Fibroblast of the aortic adventitia (primary cell): Measurements from ENCODE around the gene UXT. TPM values are rescaled to one million over a fixed set of nuclear protein-coding genes. Genes with fewer than 3 reads are reported as not detected.

Experiments used
- DNase-seq: peaks from one replicate; pipeline ENCODE4 v3.0.0-alpha.2; 2010; ENCODE audit warnings: low read depth
- H3K4me3 ChIP-seq: 2 replicates; pipeline ENCODE4 v1.5.1; 2011; ENCODE audit warnings: low read depth, mild to moderate bottlenecking, control low read depth, low read length, moderate library complexity
- CTCF ChIP-seq: IDR thresholded peaks from 2 replicates; pipeline ENCODE4 v1.5.1; 2011; ENCODE audit warnings: mild to moderate bottlenecking, low read length, control low read depth, inconsistent platforms; ENCODE audit not compliant: insufficient read depth
- total RNA-seq: library from RNA; depleted of rRNA; stranded (reverse); fragments of >200 nt; gene quantifications from 2 replicates; pipeline ENCODE4 v1.2.3, GENCODE V29; 2012; ENCODE audit warnings: low replicate concordance

The UXT gene
- total RNA-seq, 1 donor = 151 TPM

GRCh38 chrX:47661539-47661938 is 2.6 kb upstream of the UXT start:
- DNase-seq = no peak
- TF ChIP-seq CTCF = no peak
- no peak overlapping the region for H3K4me3 ChIP-seq

GRCh38 chrX:47659421-47659726 is 394 bp upstream of the UXT start:
- peak overlapping the region; percentile 74 for H3K4me3 ChIP-seq
- DNase-seq = no peak
- no peak for TF ChIP-seq CTCF

- no peak for TF ChIP-seq CTCF
- DNase-seq = no peak
- peak overlapping the region; percentile 74 for H3K4me3 ChIP-seq
These were observed 688 bp downstream of the UXT start for GRCh38 chrX:47658301-47658683.

- H3K4me3 ChIP-seq = peak overlapping the region; percentile 55
- no peak for TF ChIP-seq CTCF
- no peak for DNase-seq
These were observed 7.7 kb downstream of the UXT start for GRCh38 chrX:47651043-47651905.

- DNase-seq = peak; percentile 97
- H3K4me3 ChIP-seq = peak within 1 kb of the TSS; percentile 76
- no peak for TF ChIP-seq CTCF
These were observed 8.6 kb downstream of the UXT start, which contains the start of gene ELK1 for GRCh38 chrX:47650164-47651042. Gene ELK1 (minus strand): TSS chrX:47650563. CDS start chrX:47641441, 9,122 bp downstream.

GRCh38 chrX:47649781-47650163 is 9.2 kb downstream of the UXT start:
- peak overlapping the region; percentile 76 for H3K4me3 ChIP-seq
- DNase-seq = no peak
- TF ChIP-seq CTCF = no peak
